Nucleus accumbens (tissue), 56 donors: Measurements from ENCODE around the gene KRTAP10-10.
"Not testable (repeated sequence)": the region's sequence is repeated elsewhere in the genome, so short reads cannot be mapped to it uniquely, and the experiment has no call there.

Experiments
- DNase-seq, 56 donors: peaks; one replicate each; lab custom pipeline; 2025; lab: John Stamatoyannopoulos, UW

The KRTAP10-10 gene

DNA sequence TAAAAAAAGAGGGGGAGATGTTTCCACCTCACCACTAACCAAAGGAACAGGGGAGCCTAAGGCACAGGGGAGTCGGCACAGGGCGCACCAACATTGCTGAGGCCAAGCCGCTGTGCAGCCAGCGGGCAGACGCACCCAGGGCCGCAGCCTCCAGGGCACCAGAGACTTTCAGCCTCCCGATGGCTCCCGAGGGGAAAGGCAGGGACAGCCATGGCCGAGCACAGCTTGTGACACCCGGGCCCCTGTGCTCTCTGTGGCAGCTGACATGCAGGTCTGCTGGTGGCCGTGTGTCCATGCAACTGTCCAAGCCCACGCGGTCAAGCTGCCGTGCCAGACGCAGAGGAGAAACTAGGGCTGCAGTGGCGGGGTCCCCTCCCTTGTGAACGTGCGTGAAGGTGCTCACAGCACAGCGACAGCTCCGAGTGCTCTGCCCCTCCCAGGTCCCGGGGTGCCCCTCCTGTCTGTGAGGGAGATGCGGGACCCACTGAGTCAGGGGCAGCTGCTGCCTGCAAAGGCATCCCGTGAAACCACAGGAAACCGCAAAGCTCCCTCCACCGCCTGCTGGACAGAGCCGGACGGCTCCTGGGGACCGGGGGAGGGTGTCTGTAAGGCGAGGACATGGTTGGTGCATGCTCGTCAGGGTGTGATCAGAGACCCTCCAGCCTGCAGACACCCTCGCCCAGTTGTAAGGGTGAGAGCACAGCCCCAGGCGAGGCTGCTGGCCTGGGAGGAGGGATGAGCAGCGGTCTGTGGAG is 11.6 kb downstream of the KRTAP10-10 start:
- no peak for DNase-seq

DNA sequence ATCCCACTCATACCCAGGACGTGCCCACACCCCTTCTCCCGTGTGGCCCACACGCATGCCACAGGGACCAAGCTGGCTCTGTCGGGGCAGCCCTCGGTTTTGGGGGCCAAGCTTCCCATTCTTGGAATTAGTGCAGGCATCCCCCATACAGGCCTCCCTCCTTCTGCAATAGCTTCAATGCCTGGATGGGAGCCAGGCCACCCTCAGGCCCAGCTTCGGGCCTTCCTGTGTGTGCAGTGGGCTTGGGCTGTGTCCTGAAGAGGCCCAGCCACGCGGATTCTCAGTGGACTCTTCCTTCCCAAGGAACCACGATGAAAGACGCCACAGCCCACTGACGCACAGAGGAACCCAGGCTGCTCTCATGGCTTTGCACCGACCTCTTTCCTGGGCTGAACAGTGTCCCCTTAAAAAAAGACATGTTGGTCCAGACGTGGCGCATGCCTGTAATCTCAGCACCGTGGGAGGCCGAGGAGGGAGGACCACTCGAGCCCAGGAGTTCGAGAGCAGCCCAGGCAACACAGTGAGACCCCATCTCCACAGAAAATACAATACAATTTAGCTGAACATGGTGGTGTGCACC is 12.5 kb downstream of the KRTAP10-10 start:
- no peak for DNase-seq

DNA sequence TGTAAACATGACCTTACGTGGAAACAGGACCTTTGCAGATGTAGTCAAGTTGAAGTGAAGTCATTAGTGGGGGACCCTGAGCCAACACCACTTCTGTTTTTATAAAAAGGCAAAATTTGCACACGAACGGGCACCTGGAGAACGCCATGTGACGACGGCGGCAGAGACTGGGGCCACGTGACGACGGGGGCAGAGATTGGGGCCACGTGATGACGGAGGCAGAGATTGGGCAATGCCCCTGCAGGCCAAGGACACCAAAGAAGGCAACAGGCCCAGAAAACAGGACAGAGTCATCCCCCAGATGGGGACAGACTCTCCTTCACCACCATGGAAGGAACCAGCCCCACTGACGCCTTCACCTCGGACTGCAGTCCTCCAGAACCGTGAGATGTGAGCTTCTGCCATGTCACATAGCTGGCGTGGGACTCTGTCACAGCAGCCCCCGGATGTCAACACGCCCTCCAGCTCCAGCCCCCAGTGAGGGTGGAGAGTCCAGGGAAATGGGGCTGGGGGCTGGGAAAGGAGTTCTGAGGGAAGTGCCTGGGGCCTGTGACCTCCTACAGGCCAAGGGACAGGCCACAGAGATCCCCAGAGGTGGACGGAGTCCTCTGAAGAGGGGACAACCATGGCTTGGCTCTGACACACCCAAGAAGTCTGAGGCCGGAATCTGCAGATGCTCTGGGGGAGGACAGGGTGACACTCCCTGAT is 13.3 kb downstream of the KRTAP10-10 start:
- DNase-seq, result no peak

DNA sequence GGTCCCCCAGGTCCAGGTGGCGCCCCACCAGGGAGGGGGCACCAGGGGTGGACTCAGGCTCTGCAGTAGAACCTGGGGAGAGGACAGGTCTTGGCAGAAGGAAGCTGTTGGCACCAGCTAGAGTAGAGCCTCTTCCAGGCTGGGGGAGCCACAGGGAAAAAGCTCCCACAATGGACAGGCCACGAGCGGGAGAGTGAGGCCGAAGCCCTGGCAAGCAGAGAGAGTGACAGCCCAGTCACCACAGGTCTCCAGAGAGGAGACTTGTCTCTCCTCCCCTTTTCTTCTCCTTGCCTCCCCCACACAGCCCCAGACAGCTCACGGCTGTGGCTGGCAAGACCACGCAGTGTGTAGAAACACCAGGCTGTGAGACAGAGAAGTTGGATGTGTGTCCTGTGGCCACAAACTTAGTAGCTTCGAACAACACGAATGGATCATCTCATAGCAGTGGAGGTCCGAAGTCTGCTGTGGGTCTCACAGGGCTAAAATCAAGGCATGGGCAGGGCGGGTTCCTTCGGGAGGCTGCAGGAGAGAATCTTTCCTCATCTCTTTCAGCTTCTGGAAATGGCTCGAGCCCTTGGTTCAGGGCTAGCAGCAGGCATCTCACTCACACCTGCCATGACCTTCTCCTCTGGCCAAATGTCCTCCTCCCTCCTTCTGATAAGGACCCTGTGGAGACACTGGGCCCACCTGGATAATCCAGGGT is 14.0 kb downstream of the KRTAP10-10 start:
- DNase-seq, result no peak

DNA sequence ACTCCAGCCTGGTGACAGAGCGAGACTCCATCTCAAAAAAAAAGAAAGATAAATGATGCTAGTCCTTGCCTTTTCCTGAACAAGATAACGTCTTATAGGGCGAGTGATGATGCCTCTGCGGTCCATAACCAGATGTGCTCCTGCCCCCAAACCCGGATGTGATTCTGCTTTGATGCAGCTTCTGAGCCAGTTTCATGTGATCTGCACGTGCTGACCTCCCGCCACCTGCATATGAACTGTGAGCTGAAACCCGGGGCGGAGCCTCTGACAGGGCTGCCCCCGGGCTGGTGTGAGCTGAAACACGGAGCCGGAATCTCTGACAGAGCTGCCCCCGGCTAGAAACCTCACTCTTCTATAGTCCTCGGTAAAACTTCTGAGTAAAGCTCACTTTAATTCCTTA is 16.0 kb downstream of the KRTAP10-10 start:
- DNase-seq, result no peak

DNA sequence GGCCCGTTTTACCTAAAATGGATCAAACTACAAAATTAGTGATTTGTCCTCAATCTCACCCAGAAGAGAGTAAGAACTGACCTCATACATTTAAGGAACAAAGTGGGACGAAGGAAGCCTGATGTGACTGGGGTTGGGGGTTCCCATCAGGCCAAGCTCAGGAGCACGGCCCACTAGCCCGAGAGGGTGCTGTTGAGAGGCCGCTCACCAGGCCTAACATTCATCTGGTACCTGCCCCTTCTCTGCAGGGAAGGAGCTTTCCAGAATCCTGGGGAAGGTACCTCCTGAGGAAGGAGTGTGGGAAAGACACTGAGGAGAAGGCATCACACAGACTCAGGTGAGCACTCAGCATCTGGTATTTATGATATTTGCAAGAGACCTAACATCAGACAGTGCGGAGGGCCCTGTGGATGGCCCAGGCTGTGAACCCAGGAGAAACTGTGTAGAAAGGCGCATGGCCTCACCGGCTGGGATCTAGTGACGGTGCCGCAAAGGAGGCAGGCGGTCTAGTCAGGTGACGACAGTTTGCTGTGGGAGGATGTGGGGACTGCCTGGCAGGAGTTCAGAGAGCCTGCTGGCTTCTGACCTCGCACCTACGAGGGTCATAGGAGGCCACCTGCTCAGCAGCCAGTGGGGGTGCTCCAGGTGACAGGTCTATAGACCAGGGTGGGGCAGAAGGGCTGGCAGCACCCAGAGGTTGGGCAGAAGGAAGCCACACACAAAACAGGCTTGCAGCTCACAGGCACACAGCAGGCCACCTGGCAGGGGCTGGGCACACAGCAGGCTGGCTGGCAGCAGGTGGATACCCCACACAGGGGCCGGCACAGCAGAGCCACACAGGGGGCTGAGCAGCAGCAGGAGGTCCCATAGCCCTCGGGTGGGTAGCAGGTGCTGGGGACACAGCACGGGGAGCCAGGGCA is 16.8 kb downstream of the KRTAP10-10 start:
- DNase-seq, result no peak

DNA sequence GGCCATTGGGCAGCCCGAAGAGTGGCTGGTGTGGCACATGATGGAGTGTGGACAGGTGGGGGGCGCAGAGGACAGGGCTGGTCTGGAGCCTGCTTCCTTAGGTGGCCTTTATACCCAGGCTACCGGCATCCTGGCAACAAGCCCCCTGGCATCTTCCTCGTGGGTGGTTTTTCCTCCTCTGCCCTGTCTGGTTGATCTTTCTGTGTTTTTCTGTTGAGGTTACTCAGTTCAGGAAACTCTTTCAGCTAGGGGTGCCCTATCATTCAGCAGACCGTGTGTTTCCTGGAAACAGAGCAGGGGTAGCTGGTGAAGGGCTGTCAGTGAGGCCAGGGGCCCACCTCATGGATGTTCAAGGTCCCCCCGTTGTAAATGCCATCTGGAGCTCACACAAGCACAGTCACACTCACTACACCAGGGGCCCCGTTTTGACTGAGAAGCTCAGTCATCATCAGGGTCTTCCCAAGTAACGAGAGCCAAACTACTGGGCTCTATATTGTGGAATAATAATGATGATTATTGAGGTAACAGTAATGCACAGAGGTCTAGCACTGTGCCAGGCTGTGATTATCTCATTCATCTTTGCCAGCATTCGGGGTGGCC is 17.5 kb downstream of the KRTAP10-10 start, which contains the start of gene KRTAP12-4:
KRTAP12-4 (minus strand) TSS at position 84 of the 600 bp plus-strand sequence; CDS start at position 39, 45 bp downstream.
- DNase-seq, result no peak

DNA sequence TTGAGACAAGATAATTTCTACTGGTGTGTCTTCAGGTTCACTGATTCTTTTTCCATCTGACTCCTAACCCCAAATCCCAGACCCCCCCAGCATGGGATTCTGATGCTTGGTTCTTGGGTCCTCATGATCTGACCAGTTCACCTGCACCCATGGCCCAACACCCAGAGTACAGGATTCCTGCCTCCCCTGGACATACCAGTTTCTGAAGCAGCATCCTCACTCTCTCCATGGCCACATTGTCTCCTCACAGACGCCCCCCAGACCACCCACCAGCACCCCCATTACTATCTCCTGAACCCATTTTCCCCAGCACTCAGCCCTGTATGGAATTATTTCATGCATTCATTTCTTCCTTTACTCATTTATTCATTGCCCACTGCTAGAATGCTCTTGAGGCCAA is 19.7 kb downstream of the KRTAP10-10 start:
- DNase-seq, result no peak

DNA sequence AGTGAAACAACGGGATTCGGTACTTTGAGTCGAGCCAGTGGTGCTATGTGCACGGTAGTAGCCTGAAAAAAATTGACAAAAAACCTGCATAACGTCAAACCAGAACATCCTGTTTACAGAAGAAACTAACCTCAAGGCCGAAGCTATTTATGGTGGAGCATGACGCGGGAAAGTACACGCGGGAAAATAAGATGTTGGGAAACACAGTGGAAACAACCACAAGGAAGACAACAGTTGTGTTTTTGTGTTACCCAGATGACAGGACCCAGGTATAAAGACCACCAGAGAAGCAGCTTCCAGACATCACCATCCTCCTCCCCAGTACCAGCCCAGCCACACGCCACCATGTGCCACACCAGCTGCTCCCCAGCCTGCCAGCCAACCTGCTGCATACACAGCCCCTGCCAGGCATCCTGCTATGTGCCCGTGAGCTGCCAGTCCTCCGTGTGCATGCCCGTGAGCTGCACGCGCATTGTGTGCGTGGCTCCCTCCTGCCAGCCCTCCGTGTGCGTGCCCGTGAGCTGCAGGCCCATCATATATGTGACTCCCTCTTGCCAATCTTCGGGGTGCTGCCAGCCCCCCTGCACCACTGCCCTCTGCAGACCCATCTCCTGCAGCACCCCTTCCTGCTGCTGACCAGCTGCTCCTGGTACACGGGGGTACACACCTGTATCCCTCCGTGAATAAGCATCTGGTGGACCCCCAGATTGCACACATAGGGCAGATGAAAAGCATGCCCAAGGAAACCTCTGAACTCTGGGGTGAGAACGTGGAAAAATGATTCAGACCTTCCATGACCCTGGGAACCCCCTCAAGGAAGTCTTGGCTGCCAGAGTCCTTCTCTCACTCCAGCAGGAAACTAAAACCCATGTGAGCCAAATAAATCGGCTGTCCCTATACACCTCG is 20.7 kb downstream of the KRTAP10-10 start, which contains the start of gene KRTAP12-3:
KRTAP12-3 (plus strand) TSS at position 298 of the 906 bp plus-strand sequence; CDS start at position 346, 48 bp downstream.
- DNase-seq, result no peak

DNA sequence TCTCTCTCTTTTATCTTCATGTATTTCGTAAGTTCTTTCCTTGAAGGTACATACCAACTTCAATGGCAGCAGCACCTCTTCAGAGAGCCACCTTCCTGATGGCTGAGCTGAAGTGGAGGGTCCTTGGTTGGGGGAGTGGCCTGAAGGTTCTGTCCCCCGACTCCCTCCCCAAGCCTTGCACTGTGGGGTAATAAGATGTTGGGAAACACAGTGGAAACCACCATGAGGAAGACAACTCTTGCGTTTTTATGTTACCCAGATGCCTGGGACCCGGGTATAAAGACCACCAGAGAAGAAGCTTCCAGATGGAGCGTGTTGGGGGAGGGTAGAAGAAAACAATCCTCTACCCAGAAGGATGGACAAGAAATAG is 21.4 kb downstream of the KRTAP10-10 start:
- DNase-seq, result no peak

DNA sequence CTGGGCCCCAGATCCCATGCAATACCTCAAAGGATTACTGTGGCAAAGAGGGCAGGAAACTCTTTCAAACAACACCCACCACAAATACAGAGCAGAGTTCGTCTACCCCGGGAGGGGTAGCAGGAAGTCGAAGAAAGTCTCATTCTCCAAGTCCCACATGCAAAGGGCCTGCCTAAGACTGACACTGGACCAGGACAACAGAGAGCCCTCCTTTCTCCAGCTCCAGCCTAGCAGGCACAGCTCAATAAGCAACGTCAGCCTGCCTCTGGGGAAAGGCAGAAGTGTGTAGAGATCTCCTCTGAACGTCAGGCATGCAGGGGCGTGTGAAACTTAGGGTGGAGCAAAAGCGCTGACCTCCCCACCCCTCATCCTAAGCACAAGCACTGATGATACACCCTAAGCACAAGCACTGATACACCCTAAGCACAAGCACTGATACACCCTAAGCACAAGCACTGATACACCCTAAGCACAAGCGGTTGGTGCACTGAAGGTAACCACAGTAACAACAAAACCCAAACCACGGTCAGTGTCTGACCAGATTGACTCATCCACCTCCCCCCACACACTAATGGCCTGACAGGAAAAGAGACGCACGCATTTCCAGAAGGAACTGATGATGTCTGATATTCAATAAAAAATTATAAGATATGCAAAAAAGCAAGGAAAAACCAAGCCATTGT is 21.9 kb downstream of the KRTAP10-10 start:
- no peak for DNase-seq

DNA sequence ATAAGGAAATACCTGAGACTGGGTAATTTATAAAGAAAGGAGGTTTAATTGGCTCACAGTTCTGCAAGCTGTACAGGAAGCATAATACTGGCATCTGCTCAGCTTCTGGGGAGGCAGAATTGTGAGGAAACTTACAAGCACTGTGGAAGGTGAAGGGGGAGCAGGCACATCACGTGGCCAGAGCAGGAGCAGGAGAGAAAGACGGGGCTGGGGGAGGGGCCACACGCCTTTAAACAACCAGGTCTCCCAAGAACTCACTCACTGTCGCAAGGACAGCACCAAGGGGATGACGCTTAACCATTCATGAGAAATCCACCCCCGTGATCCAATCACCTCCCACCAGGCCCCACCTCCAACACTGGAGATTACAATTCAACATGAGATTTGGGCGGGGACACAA is 24.4 kb downstream of the KRTAP10-10 start:
- DNase-seq, result not testable (repeated sequence)

DNA sequence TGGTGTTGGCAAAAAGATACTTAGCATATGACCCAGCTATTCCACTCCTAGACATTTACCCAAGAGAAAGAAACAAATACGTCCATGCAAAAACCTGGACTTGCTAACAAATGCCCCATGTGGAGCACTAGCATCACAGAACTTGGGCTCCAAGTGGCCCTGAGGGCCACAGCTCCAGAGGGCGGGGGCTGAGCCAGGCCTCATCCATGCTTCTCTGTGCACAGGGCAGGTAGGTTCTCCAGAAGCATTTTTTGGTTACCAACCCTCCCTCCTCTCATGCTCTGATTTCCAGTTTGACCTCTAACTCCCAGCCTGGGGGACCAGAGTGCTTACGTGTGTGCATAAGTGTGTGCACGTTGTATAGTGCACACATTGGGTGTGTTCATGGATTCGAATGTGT is 27.5 kb downstream of the KRTAP10-10 start:
- no peak for DNase-seq

DNA sequence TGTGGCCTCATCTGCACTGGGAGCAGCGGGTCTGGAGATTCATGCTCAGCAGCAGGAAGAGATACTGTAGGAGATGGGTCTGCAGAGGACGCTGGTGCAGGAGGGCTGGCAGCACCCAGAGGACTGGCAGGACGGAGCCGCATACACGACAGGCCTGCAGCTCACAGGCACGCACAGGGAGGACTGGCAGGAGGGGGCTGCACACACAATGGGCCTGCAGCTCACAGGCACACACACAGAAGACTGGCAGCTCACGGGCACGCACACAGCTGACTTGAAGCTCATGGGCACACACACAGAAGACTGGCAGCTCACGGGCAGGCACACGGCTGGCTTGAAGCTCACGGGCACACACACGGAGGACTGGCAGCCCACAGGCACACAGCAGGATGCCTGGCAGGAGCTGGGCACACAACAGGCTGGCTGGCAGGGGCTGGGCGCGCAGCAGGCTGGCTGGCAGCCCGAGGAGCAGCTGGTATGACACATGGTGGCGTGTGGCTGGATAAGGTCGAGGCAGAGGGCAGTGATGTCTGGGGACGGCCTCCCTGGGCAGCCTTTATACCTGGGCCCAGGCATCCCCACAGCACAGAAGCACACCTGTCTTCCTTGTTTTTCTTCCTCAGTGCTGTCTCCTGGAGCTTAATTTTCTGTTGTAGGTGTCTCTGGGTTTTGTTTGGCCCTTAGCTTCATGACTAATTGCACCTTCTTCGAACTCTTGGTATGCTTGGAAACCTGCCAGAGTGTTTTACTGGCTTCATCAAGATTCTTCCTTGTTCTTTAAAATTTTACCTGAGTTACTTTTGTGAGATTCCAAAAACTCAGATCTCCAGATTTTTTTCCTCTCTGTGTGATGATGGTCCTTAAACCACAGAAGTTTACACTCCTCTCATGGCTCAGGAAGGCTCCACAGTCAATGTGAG is 29.5 kb downstream of the KRTAP10-10 start, which contains the start of gene KRTAP12-2:
KRTAP12-2 (minus strand) TSS at position 527 of the 920 bp plus-strand sequence; CDS start at position 486, 41 bp downstream.
- no peak for DNase-seq

DNA sequence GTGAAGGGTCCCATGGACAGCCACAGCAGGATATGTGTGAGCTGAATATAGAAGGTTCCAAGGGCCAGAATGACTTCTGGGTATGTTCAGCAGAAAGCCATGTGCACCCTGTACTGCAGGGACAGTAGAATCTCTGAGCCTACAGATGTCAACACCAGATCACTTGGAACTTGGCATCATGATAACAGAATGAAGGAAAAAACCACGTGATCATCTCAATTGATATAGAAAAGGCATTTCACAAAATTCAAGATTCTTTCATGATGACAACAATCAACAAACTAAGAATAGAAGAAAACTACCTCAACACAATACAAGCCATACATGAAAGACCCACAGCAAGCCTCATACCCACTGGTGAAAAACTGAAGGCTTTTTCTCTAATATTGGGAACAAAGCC is 30.5 kb downstream of the KRTAP10-10 start:
- DNase-seq, result no peak

DNA sequence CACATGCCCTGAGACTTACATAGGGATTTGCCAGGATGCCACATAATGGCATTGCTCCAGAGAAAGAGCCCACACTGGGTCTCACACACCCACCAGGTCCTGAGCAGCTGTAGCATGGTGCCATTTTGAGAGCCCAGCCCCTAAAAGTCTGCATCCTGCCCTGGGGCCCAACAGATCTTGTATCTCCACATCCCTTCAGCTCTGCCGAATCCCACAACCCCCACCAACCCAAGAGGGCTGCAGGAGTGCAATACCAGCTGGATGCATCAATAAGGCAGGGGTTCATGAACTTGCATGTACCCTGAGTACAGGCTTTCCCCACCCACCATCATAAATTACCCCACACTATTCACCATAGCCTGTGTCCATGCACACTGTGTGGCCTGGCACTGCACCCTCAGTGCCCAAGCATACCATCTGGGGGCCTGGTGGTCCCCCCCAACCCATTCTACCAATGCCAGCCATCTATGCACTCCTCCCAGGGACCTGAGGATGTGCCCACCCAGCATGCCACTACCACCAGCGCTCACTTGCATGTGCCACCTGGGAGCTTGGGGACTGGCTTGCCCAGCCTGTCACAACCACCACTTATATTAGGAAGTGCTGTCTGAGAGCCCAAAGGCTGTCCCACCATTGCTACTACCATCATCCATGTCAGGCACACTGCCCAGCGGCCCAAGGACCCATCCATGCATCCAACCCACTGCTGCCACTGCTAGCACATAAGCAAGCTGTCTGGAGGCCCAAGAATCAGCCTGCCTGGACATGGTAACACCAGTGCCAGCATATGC is 33.7 kb downstream of the KRTAP10-10 start:
- no peak for DNase-seq
